Keratinocyte (primary cell): ENCODE data around the gene B3GNT2. TPM values are rescaled to one million over a fixed set of nuclear protein-coding genes. Genes with fewer than 3 reads are reported as not detected.
"Not testable (repeated sequence)": the region's sequence is repeated elsewhere in the genome, so short reads cannot be mapped to it uniquely, and the experiment has no call there.

Source experiments
- DNase-seq: peaks from one replicate; pipeline ENCODE4 v3.0.0-alpha.2; 2011; ENCODE audit warnings: low read depth, missing footprints, low spot score
- FAIRE-seq: peaks from 2 replicates; lab custom pipeline; 2011; peaks lifted over from hg19 to GRCh38; lab: Jason Lieb, UNC
- H2AFZ ChIP-seq: 2 replicates; pipeline ENCODE4 v1.6.0; 2012; ENCODE audit warnings: low read length, control low read depth, inconsistent platforms; ENCODE audit not compliant: control insufficient read depth
- H3K27ac ChIP-seq: 2 replicates; pipeline ENCODE4 v1.5.1; 2011; ENCODE audit warnings: low read length; ENCODE audit not compliant: control insufficient read depth, insufficient read depth
- H3K27me3 ChIP-seq: 3 replicates; pipeline ENCODE4 v1.6.0; 2011; ENCODE audit warnings: low read length; ENCODE audit not compliant: control insufficient read depth, insufficient read depth; ENCODE audit errors: extremely low read depth
- H3K36me3 ChIP-seq, 2 experiments: 2 replicates in 1 of 2; 3 replicates in 1 of 2; pipeline ENCODE4 v1.5.1; 2011; ENCODE audit warnings: low read length in 2 of 2, mild to moderate bottlenecking in 1 of 2; ENCODE audit not compliant: control insufficient read depth in 2 of 2, insufficient read depth in 2 of 2; ENCODE audit errors: extremely low read depth in 1 of 2
- H3K4me1 ChIP-seq: 3 replicates; pipeline ENCODE4 v1.5.1; 2011; ENCODE audit warnings: low read length; ENCODE audit not compliant: control insufficient read depth, insufficient read depth; ENCODE audit errors: extremely low read depth
- H3K4me2 ChIP-seq: 3 replicates; pipeline ENCODE4 v1.6.0; 2011; ENCODE audit warnings: low read depth, low read length; ENCODE audit not compliant: control insufficient read depth, insufficient read depth; ENCODE audit errors: extremely low read depth
- H3K4me3 ChIP-seq, 3 experiments: fragments of 200-600 bp in 1 of 3; sonication (generic) in 1 of 3; 2 replicates in 2 of 3; 3 replicates in 1 of 3; pipeline ENCODE4 v1.5.1; 2011 to 2016; ENCODE audit warnings: low read length in 3 of 3, mild to moderate bottlenecking in 3 of 3, control low read depth in 2 of 3, inconsistent platforms in 1 of 3, low read depth in 1 of 3, mixed read lengths in 1 of 3, mixed run types in 1 of 3, moderate library complexity in 1 of 3; ENCODE audit not compliant: control insufficient read depth in 2 of 3, insufficient read depth in 2 of 3; ENCODE audit errors: extremely low read depth in 1 of 3
- H3K79me2 ChIP-seq: 2 replicates; pipeline ENCODE4 v1.6.0; 2012; ENCODE audit warnings: low read length; ENCODE audit not compliant: control insufficient read depth, insufficient read depth
- H3K9ac ChIP-seq: 3 replicates; pipeline ENCODE4 v1.6.0; 2011; ENCODE audit warnings: low read length; ENCODE audit not compliant: control insufficient read depth, insufficient read depth; ENCODE audit errors: extremely low read depth
- H3K9me1 ChIP-seq: 3 replicates; pipeline ENCODE4 v1.6.0; 2011; ENCODE audit warnings: low read length; ENCODE audit not compliant: control insufficient read depth, insufficient read depth; ENCODE audit errors: extremely low read depth
- H3K9me3 ChIP-seq: 2 replicates; pipeline ENCODE4 v1.5.1; 2012; ENCODE audit warnings: low read depth, low read length; ENCODE audit not compliant: control insufficient read depth
- H4K20me1 ChIP-seq: 3 replicates; pipeline ENCODE4 v1.6.0; 2011; ENCODE audit warnings: low read length; ENCODE audit not compliant: control insufficient read depth, insufficient read depth; ENCODE audit errors: extremely low read depth
- EZH2 ChIP-seq: IDR thresholded peaks from one replicate; pipeline ENCODE4 v1.6.1; 2012; ENCODE audit warnings: inconsistent platforms, mild to moderate bottlenecking, low read length, moderate library complexity
- dilution Hi-C: fragments of 300-500 bp; cut with MboI; formaldehyde crosslinking; loops from one replicate; pipeline ENCODE4 v1.7.0; 2020; ENCODE audit warnings: low sequenced_read_pairs; ENCODE audit not compliant: extremely low pct_ligation_motif_present
- polyA minus RNA-seq, 3 experiments: library from RNA; depleted of rRNA, polyadenylated mRNA; stranded (reverse); fragments of >200 nt; gene quantifications; 1 replicate in 1 of 3; 2 replicates in 1 of 3; 3 replicates in 1 of 3; pipeline ENCODE4 v1.2.3, GENCODE V29; 2011
- polyA plus RNA-seq, 5 experiments: library from polyadenylated mRNA; depleted of rRNA in 3 of 5; stranded (reverse) in 3 of 5; stranded (forward) in 1 of 5; unstranded in 1 of 5; fragments of >200 nt; gene quantifications; 1 replicate in 1 of 5; 2 replicates in 3 of 5; 3 replicates in 1 of 5; pipeline versions ENCODE4 v1.2.1 to v1.2.3, GENCODE V29; 2011 to 2012; ENCODE audit warnings: missing spikeins in 2 of 5, low read depth in 1 of 5, low replicate concordance in 1 of 5
- TF ChIP-seq, protein P1 (sequence below), 3 experiments: IDR thresholded peaks in 1 of 3; conservative IDR thresholded peaks in 1 of 3; optimal IDR thresholded peaks in 1 of 3; 2 replicates in 2 of 3; 3 replicates in 1 of 3; pipeline versions ENCODE3 to v1.5.1; 2011; ENCODE audit warnings: low read length in 3 of 3, mild to moderate bottlenecking in 3 of 3, moderate library complexity in 2 of 3, control low read depth in 1 of 3, inconsistent platforms in 1 of 3; ENCODE audit not compliant: insufficient read depth in 2 of 3; ENCODE audit errors: extremely low read depth in 1 of 3

The B3GNT2 gene, protein sequence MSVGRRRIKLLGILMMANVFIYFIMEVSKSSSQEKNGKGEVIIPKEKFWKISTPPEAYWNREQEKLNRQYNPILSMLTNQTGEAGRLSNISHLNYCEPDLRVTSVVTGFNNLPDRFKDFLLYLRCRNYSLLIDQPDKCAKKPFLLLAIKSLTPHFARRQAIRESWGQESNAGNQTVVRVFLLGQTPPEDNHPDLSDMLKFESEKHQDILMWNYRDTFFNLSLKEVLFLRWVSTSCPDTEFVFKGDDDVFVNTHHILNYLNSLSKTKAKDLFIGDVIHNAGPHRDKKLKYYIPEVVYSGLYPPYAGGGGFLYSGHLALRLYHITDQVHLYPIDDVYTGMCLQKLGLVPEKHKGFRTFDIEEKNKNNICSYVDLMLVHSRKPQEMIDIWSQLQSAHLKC
- polyA plus RNA-seq (27.8 to 44.3 TPM (median 41.6 TPM) in 3 replicates), polyA minus RNA-seq (26.4 to 46.7 TPM (median 37.5 TPM) in 3 replicates)
- 14.7 TPM for polyA plus RNA-seq (2011; ENCODE audit: low read depth)
- polyA plus RNA-seq (2011; cell fraction: cytosol; rRNA removed) = 18.7 and 31.5 TPM in 2 replicates
- 59.1 and 65.1 TPM in 2 replicates for polyA plus RNA-seq (2011; cell fraction: nucleus; rRNA removed)
- polyA plus RNA-seq (2012; ENCODE audit: low replicate concordance) = 22.8 and 25.6 TPM in 2 replicates
- 28.4 TPM for polyA minus RNA-seq (2011; cell fraction: cytosol; rRNA and poly(A)+ RNA removed)
- 53.2 and 79.5 TPM in 2 replicates for polyA minus RNA-seq (2011; cell fraction: nucleus; rRNA and poly(A)+ RNA removed)

DNA sequence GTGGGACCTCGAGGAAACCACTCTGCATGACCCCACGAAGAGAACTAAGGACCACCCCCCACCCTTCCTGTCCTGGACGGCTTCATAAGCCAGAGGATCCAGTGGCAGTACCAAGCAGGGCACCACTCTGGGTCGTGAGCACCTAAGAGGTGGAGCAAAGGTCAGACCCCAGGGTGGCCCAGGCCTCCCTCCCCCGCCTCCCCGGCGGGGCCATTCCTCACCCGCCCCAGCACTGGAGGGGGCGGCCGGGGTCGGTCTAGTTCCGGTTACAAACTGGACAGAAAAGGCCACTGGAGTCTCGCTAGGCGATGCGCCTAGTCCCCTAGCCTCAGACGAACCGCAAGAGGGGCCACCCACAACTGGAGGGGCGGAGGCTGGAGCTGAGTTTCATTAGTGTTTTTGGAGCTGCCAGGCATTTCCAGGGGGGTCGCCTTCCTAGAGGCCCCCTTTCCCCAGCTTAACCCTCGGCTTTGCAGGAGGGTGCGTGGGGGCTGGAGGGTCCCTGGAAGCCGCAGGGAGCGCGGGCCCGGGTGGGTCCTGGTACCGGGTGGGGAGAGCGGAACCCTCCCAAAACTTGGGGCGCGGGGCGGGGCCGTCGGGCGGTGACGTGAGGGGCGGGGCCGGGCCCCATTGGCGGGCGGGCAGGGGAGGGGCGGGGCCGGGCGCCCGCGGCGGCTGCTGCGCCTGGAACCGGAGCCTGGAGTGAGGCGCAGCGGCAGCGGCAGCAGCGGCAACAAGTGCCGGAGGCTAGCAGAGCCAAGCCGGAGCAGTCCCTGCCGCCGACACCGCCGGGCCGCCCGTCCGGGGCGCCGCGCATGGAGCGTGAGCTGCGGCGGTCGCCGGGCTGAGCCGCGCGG, at the start of gene B3GNT2:
Gene B3GNT2, plus strand, starts transcription at position 695 of the 857 bp plus-strand sequence. CDS start 26,106 bp downstream, outside the sequence.
- H3K27ac ChIP-seq = peak within 1 kb of the TSS; percentile 72
- H3K4me2 ChIP-seq = peak within 1 kb of the TSS; percentile 94
- no peak for TF ChIP-seq EZH2
- TF ChIP-seq, protein P1, sequence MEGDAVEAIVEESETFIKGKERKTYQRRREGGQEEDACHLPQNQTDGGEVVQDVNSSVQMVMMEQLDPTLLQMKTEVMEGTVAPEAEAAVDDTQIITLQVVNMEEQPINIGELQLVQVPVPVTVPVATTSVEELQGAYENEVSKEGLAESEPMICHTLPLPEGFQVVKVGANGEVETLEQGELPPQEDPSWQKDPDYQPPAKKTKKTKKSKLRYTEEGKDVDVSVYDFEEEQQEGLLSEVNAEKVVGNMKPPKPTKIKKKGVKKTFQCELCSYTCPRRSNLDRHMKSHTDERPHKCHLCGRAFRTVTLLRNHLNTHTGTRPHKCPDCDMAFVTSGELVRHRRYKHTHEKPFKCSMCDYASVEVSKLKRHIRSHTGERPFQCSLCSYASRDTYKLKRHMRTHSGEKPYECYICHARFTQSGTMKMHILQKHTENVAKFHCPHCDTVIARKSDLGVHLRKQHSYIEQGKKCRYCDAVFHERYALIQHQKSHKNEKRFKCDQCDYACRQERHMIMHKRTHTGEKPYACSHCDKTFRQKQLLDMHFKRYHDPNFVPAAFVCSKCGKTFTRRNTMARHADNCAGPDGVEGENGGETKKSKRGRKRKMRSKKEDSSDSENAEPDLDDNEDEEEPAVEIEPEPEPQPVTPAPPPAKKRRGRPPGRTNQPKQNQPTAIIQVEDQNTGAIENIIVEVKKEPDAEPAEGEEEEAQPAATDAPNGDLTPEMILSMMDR (optimal IDR thresholded peaks at IDR 0.05 in 1 of 3, IDR thresholded peaks at IDR 0.05 in 1 of 3, conservative IDR thresholded peaks at IDR 0.05 in 1 of 3; ENCODE audit: extremely low read depth in 1 of 3, insufficient read depth in 2 of 3, low read length in 3 of 3) = no peak
- peaks cover 18% of the 10 kb centered on the region for H4K20me1 ChIP-seq
- peaks cover 4% of the 10 kb centered on the region for H3K9me1 ChIP-seq
- H3K9ac ChIP-seq = peak within 1 kb of the TSS; percentile 85
- no peaks in the 10 kb centered on the region for H3K9me3 ChIP-seq
- FAIRE-seq (no peak), DNase-seq (no peak)
- no peaks in the 10 kb centered on the region for H3K27me3 ChIP-seq
- dilution Hi-C loops = no loop called here
- H2AFZ ChIP-seq = peak within 1 kb of the TSS; percentile 89
- H3K4me3 ChIP-seq = peak within 1 kb of the TSS; percentile 88 to 98 (median 93)
- H3K79me2 ChIP-seq = peaks cover 45% of the 10 kb centered on the region
- no peaks in the 10 kb centered on the region for H3K36me3 ChIP-seq
- peaks cover 16% of the 10 kb centered on the region for H3K4me1 ChIP-seq

DNA sequence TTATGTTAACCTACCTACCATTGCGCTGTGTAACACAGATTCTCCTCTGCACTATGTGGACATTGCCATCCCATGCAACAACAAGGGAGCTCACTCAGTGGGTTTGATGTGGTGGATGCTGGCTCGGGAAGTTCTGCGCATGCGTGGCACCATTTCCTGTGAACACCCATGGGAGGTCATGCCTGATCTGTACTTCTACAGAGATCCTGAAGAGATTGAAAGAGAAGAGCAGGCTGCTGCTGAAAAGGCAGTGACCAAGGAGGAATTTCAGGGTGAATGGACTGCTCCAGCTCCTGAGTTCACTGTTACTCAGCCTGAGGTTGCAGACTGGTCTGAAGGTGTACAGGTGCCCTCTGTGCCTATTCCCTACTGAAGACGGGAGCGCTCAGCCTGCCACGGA, 49.1 kb upstream of the B3GNT2 start:
- H3K4me1 ChIP-seq = peaks cover 44% of the 10 kb centered on the region
- H3K79me2 ChIP-seq, DNase-seq: not testable (repeated sequence)

More for the DNA sequence above, 49.1 kb upstream of the B3GNT2 start:
- dilution Hi-C loops, H3K9me3 ChIP-seq, H3K4me3 ChIP-seq, H3K4me2 ChIP-seq, H2AFZ ChIP-seq, H3K9me1 ChIP-seq, H3K9ac ChIP-seq, H3K27ac ChIP-seq, H3K27me3 ChIP-seq, H4K20me1 ChIP-seq, H3K36me3 ChIP-seq, FAIRE-seq: not testable (repeated sequence)
